SW 1271 (cell line): Measurements from ENCODE around the gene BCL2.
"Not testable (repeated sequence)": the region's sequence is repeated elsewhere in the genome, so short reads cannot be mapped to it uniquely, and the experiment has no call there.

Experiments
- DNase-seq, 2 experiments: peaks; one replicate each; lab custom pipeline; 2025; lab: John Stamatoyannopoulos, UW

BCL2 gene

DNA sequence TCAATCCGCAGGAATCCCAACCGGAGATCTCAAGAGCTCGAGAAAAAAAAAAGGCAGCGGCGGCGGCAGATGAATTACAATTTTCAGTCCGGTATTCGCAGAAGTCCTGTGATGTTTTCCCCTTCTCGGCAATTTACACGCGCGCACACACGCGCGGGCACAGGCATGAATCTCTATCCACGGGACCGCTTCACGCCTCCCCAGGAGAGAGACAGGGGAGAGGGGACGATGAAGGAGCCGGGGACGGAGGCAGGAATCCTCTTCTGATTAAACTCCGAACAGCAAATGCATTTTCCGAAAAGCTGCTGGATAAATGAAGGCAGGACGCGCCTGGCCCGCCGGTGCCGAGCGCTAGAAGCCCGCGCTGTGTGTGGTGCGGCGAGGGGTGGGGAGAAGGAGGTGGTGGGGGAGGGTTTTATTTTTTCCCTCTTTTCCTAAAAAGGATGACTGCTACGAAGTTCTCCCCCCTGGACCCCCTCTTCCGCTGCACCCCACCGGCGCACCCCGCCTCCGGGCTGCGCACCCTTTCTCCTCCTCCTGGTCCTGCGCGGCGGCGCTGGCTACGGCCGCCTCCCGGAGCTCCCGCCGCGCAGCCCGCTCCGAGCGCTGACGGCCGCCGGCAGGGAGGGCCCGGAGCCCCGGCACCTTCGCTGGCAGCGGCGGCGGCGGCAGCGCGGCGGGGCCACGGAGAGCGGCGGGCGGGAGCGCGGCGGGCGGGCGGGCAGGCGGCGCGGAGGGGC is at the start of gene BCL2:
Gene BCL2, minus strand, starts transcription at position 387 of the 740 bp plus-strand sequence.
- DNase-seq, result peak in 1 of 2 experiments; percentile 12

DNA sequence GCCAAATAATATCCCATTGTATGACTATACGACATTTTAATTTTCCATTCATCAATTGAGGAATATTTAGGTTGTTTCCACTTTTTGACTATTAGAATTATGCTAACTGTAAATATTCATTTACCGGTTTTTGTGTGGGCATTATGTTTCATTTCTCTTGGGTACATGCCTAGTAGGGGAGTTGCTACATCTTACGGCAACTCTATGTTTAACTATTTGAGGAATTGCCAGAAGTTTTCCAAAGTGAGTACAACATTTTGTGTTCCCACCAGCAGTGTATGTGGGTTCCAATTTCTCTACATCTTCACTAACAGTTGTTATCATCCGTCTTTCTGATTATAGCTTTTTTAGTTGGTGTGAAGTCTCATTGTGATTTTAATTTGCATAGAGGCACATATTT is 49.0 kb upstream of the BCL2 start:
- DNase-seq, result no peak

GRCh38 chr18:63367053-63367953 is 47.7 kb upstream of the BCL2 start, which contains the start of gene KDSR:
KDSR (minus strand) TSS chr18:63367206; CDS start chr18:63367118, 88 bp downstream.
- DNase-seq, result peak; percentile 76 to 91

GRCh38 chr18:63366213-63367052 is 46.9 kb upstream of the BCL2 start:
- DNase-seq, result peak; percentile 23 to 54

- DNase-seq, result no peak
Observed at GRCh38 chr18:63365876-63366212, 46.3 kb upstream of the BCL2 start.

DNA sequence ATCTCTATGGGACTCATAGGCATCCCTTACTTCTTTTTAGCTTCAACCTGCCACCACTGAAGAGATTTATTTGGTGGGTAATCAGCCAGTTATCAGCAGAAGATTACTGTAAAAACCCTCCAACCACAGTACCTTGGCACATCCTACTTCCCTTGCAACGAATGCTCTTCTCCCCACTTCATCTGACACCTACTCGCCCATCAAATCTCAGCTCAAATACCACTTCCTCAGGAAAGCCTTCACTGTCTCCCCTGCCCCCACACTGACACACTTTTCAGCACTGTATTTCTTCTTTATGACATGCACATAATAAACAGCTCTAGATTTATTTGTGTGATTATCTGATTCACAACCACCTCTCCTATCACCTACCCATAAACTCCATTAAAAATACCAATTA is 44.4 kb upstream of the BCL2 start:
- no peak for DNase-seq

GRCh38 chr18:63363420-63363819 is 43.9 kb upstream of the BCL2 start:
- not testable (repeated sequence) for DNase-seq

DNA sequence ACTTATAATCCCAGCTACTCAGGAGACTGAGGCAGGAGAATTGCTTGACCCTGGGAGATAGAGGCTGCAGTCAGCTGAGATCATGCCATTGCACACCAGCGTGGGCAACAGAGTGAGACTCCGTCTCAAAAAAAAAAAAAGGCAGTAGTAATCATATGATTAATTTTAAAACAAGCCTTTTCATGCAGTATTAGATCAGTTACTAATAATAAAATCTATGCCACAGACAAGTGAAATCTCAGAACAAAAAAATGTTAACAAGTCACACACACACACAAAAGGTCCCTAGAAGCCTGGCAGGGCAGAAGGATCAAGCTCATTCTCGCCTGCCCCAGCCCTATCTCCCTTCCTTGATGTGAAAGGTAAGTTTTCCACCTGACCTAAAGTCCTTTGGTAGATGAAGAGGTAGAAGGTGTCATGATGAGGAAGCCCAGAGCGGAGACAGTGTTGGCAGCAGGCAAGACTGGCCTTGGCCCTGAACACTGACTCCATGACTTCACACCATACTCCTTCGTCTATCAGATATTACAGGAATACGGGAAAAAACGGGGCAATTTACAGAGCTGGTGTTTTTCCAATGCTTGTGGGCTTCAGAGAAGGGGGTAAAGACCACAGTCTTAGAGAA is 36.8 kb upstream of the BCL2 start:
- DNase-seq, result no peak

DNA sequence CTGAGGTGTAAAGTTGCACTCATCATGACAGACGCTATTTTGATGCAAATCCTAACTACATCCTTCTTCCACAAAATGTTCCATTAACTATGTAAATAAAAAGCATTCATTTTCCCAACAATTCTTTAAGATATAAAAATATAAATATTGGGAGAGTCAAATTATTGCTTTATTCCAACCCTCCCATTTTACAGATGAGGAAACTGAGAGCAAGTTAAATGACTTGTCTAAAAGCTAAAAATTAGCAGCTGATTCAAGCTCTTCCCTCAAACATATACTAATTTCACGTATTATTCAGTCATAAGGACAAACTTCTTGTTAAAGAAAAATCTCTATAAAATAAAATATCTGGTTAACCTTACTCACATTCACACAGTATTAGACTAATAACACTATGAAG is 30.7 kb upstream of the BCL2 start:
- no peak for DNase-seq

DNA sequence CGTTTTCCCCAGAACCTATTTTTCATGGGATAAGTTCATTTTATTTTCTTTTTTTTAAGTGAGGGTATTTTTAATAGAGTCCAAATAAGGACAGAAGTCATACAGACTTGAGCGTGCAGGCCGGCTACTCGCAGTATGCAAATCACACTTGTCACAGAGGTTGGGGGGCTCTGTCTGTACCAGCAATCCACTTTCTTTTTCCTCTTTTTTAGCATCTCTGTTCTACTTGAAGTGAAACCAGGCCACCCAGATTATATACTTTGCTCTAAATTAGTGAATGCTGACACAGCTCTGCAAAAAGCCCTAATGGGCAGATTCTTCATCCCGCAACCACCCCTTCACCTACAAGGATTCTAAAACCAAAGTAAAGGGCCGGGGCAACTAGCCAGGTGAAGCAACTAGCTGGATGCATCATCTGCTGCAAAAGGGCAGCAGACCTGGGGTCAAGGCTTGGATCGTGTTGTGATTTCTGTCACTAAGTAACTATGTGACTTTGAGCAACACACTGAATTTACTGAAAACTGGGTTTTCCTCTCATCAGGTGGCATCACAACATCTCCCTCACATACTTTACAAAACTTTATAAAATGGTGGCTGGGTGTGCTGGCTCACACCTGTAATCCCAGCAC is 29.1 kb upstream of the BCL2 start:
- no peak for DNase-seq

DNA sequence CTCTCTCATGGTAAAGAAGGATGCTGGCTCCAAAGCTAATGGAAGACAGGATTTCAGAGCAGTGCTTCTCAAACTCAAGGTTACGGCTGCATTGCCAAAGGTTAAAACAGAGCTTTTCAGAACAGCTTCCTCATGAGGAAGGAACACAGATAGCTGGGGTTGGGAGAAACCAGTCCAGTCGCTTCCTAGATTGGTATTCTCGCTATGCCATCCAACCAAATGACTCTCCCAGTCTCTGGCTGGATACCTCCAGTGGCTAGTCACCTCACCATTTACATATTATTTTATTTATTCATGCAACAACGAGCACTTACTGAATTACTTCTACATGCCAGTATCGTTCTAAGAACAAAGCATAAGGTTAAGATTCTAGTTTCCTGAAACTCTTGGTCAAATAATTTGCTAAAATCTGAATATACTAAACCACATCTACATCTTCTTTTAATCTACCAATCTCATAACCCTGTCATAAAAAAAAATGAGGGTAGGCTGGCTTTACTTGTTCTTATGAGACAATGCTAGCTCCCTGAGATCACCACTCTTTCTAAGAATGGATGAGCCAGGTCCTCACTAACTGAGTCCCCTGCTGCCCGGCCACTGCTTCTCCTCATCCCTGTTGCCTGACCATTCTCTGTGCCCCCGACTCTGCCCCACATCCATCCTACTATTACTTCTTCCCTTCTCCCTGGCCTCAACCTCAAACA is 27.1 kb upstream of the BCL2 start:
- no peak for DNase-seq

DNA sequence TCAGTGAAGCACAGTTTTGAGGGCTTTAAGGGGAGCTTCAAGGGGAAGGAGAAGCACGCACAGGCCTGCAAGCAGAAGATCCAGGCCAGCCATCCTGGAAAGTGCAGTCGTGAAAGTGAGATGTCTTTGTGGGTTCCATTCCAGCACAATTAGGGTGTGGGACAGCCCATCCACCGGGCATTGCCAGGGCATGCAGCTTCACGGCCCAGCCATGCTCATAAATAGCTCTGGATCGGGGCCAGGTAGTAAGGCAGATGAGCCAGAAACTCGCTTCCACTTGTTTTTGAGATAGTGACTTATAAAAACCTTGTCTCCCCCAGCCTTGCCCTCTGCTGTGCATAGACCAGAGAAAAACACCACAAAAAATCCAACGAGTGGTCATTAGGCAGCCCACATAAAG is 26.5 kb upstream of the BCL2 start:
- DNase-seq, result no peak

- no peak for DNase-seq
Observed at GRCh38 chr18:63344918-63345317, 25.3 kb upstream of the BCL2 start.

DNA sequence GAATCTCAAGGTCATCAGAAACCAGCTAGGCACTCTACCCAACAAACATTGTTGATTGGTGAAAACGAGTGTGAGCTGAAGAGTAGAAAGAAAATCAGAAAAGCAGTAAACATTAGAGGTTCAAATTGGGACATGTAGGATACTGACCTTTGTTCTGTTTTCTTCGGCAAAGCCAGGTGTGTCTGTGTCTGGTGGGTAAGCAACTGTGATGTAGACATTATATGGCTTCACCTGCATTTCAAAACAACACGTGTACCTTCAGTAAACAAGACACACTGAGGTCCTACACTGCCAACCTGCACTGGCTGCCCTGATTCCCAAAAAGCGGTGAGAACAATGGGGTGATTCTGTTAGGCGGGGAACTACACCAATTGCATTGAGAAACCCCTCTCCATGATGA is 24.7 kb upstream of the BCL2 start:
- DNase-seq, result no peak

- no peak for DNase-seq
Observed at GRCh38 chr18:63342206-63342605, 22.6 kb upstream of the BCL2 start.

- peak in 1 of 2 experiments; percentile 22 for DNase-seq
Observed at GRCh38 chr18:63339920-63340484, 20.4 kb upstream of the BCL2 start.

- peak; percentile 58 to 84 for DNase-seq
Observed at GRCh38 chr18:63336366-63337099, 17.0 kb upstream of the BCL2 start.

GRCh38 chr18:63331105-63331504 is 11.5 kb upstream of the BCL2 start:
- no peak for DNase-seq

DNA sequence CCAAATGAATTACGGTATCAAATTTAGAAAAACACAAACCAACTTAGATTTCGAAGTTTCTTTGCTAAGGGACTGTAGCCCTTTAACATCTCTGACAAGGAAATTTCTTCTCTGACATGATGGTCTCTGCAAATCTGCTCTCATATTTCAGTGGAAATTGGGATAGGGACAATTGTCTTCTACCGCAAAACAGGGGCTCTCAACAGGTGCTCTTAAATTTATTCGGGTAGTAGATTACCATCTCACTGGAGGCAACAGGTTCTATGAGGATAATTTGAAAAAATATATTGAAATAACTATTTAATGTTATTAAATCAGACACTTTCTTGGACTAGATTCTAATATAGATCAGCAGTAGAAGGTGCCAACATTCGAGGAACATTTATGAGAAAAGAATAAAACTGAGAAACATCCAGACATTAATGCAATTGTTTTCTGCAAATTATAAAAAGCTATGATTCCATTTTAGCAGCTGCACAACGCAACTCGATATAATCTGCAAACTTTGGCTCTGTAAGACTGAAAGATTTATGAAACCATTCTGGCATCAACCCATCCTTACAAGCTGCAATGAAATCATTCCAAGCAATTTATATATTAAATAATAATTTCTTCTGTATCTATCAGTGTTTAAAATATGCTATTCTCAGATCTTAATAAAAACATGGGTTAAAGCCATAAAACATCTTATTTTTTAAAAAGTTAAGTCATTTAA is 10.0 kb upstream of the BCL2 start:
- DNase-seq, result no peak
